ENCODE data around the gene EIF4ENIF1. TPM values are rescaled to one million over a fixed set of nuclear protein-coding genes. Genes with fewer than 3 reads are reported as not detected.

EIF4ENIF1 gene
- total RNA-seq, 1 experiment from 2014 or later = 36.3 TPM

- no peak overlapping the region for H4K5ac ChIP-seq (ENCODE audit: insufficient read length, low read depth, low read length)
- no peak overlapping the region for H3K4me2 ChIP-seq (ENCODE audit: insufficient read depth, insufficient read length, low read length)
- H2BK15ac ChIP-seq (ENCODE audit: low read depth, low read length) = no peak overlapping the region
- H3K56ac ChIP-seq (ENCODE audit: insufficient read length, low read depth, low read length) = no peak overlapping the region
- no peak overlapping the region for H2AK5ac ChIP-seq (ENCODE audit: insufficient read length, low read length)
- H2AFZ ChIP-seq (ENCODE audit: low read length) = no peak overlapping the region
- no peak overlapping the region for H4K8ac ChIP-seq (replicated peaks; ENCODE audit: insufficient read length, low read depth, low read length)
- no peak overlapping the region for H3T11ph ChIP-seq (ENCODE audit: low read length)
- peak overlapping the region in 2 of 3 experiments; percentile 7 to 75; a peak in 2 of 7 replicates for H3K27ac Mint-ChIP-seq
- no peak for DNase-seq
- H3K79me2 ChIP-seq (ENCODE audit: insufficient read depth, low read length) = no peaks in the 10 kb centered on the region
- H3K27ac ChIP-seq (ENCODE audit: insufficient read length, low read depth, low read length) = no peak overlapping the region
- H3K36me3 Mint-ChIP-seq (ENCODE audit: insufficient read depth in 1 of 3, low read depth in 3 of 3) = peaks cover 10 to 66% (median 48%) of the 10 kb centered on the region in 3 experiments; a peak in 6 of 7 replicates
- H2BK20ac ChIP-seq (ENCODE audit: low read depth, low read length, poor library complexity, severe bottlenecking) = no peak overlapping the region
- no peak overlapping the region for H2BK5ac ChIP-seq (ENCODE audit: insufficient read length, low read length)
- no peak overlapping the region for H4K91ac ChIP-seq (ENCODE audit: insufficient read length, low read depth, low read length)
- no peaks in the 10 kb centered on the region for H3K4me1 ChIP-seq (ENCODE audit: insufficient read depth, low read length)
- TF ChIP-seq CTCF (conservative IDR thresholded peaks at IDR 0.05) = no peak
- H3K23ac ChIP-seq (ENCODE audit: insufficient read length, low read depth, low read length) = no peak overlapping the region
- H2BK12ac ChIP-seq (ENCODE audit: insufficient read length, low read depth, low read length) = no peak overlapping the region
- H3K9me3 ChIP-seq (ENCODE audit: control insufficient read depth, low read depth, low read length) = no peaks in the 10 kb centered on the region
- no peak overlapping the region for H3K14ac ChIP-seq (ENCODE audit: insufficient read depth, low read length)
- no peaks in the 10 kb centered on the region for H3K23me2 ChIP-seq (ENCODE audit: insufficient read length, low read depth, low read length, poor library complexity, severe bottlenecking)
- no peak overlapping the region for H3K9ac ChIP-seq (ENCODE audit: extremely low read depth, insufficient read length, low read length)
- no CpG with 5 or more reads among the region's 5 CpGs for WGBS (ENCODE audit: extremely low coverage, insufficient read length, low lambda C conversion rate)
- H4K20me1 ChIP-seq (ENCODE audit: control insufficient read depth, insufficient read depth, insufficient read length) = no peaks in the 10 kb centered on the region
- H3K4ac ChIP-seq (ENCODE audit: low read depth, low read length) = no peak overlapping the region
- peaks cover 7 to 10% of the 10 kb centered on the region in 2 experiments for H3K4me1 Mint-ChIP-seq
- H3K4me3 Mint-ChIP-seq = no peak overlapping the region
- H3K18ac ChIP-seq (ENCODE audit: insufficient read length, low read depth, low read length) = no peak overlapping the region
- H3K79me1 ChIP-seq (ENCODE audit: insufficient read depth, low read depth, low read length, poor library complexity, severe bottlenecking) = no peaks in the 10 kb centered on the region
- H3K27me3 ChIP-seq (ENCODE audit: insufficient read depth, low read length) = no peaks in the 10 kb centered on the region
- H3K9me3 Mint-ChIP-seq = no peaks in the 10 kb centered on the region
- H3K27me3 Mint-ChIP-seq (ENCODE audit: low read depth) = no peaks in the 10 kb centered on the region; the same call in 1 of the 2 replicates
- no peak overlapping the region for H2BK120ac ChIP-seq (ENCODE audit: low read depth, low read length, poor library complexity, severe bottlenecking)
Observed at GRCh38 chr22:31442768-31443489, 46.7 kb downstream of the EIF4ENIF1 start.

Measured in H9 (cell line).